Brain microvascular endothelial cell (primary cell): ENCODE results near the gene LRRC46.

Source experiments
- DNase-seq: peaks from one replicate; pipeline ENCODE4 v3.0.0-alpha.2; 2020
- H3K27ac ChIP-seq: fragments of 250-450 bp; sonication (Bioruptor Pico); 2 replicates; pipeline ENCODE4 v1.5.1; 2020; ENCODE audit warnings: mild to moderate bottlenecking, moderate library complexity
- H3K27me3 ChIP-seq: fragments of 250-450 bp; sonication (Bioruptor Pico); replicated peaks from 2 replicates; pipeline ENCODE4 v1.5.1; 2020; ENCODE audit warnings: mild to moderate bottlenecking
- H3K36me3 ChIP-seq: fragments of 250-450 bp; sonication (Bioruptor Pico); replicated peaks from 2 replicates; pipeline ENCODE4 v1.5.1; 2020; ENCODE audit warnings: mild to moderate bottlenecking
- H3K4me3 ChIP-seq: 2 replicates; pipeline ENCODE4 v1.5.1; 2011; ENCODE audit warnings: low read depth, mild to moderate bottlenecking, control low read depth, low read length, moderate library complexity
- in situ Hi-C: cut with HindIII; loops from 2 replicates; pipeline ENCODE4 v1.10.0; 2017; ENCODE audit warnings: low sequenced_read_pairs, low pct_ligation_motif_present
- TF ChIP-seq, protein P1 (sequence below): IDR thresholded peaks from 2 replicates; pipeline ENCODE4 v1.5.1; 2011; ENCODE audit warnings: low read depth, mild to moderate bottlenecking, moderate library complexity, low read length, control low read depth, inconsistent platforms; ENCODE audit errors: missing control alignments

LRRC46 gene

GRCh38 chr17:47848198-47848513, 16.7 kb downstream of the LRRC46 start:
- Histone ChIP-seq H3K27me3 (peaks cover 79% of the 10 kb centered on the region), H3K4me3 (no peak overlapping the region), H3K27ac (no peak overlapping the region), H3K36me3 (no peaks in the 10 kb centered on the region)
- TF ChIP-seq, protein P1, sequence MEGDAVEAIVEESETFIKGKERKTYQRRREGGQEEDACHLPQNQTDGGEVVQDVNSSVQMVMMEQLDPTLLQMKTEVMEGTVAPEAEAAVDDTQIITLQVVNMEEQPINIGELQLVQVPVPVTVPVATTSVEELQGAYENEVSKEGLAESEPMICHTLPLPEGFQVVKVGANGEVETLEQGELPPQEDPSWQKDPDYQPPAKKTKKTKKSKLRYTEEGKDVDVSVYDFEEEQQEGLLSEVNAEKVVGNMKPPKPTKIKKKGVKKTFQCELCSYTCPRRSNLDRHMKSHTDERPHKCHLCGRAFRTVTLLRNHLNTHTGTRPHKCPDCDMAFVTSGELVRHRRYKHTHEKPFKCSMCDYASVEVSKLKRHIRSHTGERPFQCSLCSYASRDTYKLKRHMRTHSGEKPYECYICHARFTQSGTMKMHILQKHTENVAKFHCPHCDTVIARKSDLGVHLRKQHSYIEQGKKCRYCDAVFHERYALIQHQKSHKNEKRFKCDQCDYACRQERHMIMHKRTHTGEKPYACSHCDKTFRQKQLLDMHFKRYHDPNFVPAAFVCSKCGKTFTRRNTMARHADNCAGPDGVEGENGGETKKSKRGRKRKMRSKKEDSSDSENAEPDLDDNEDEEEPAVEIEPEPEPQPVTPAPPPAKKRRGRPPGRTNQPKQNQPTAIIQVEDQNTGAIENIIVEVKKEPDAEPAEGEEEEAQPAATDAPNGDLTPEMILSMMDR = no peak
- in situ Hi-C loops = no loop called here
- no peak for DNase-seq

DNA sequence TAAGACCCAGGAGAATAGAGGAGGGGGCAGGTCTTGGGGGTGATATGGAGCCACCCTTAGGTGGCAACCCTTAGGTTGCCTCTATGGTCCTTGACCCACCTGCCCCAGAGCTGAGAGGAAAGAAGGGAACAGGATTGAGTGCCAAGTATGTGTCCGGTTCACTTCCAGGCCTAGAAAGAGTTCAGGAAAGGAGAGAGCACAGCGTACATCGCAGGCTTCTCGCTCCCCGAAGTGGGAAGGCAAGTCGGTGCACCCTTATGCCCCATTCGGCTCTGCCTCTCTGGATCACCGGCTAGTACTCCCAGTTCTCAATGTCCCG, 18.9 kb downstream of the LRRC46 start:
- TF ChIP-seq, protein P1 = no peak
- H3K36me3 ChIP-seq = no peaks in the 10 kb centered on the region
- H3K27me3 ChIP-seq = peaks cover 91% of the 10 kb centered on the region
- no peak overlapping the region for H3K27ac ChIP-seq
- in situ Hi-C loops = no loop called here
- DNase-seq = no peak
- no peak overlapping the region for H3K4me3 ChIP-seq

DNA sequence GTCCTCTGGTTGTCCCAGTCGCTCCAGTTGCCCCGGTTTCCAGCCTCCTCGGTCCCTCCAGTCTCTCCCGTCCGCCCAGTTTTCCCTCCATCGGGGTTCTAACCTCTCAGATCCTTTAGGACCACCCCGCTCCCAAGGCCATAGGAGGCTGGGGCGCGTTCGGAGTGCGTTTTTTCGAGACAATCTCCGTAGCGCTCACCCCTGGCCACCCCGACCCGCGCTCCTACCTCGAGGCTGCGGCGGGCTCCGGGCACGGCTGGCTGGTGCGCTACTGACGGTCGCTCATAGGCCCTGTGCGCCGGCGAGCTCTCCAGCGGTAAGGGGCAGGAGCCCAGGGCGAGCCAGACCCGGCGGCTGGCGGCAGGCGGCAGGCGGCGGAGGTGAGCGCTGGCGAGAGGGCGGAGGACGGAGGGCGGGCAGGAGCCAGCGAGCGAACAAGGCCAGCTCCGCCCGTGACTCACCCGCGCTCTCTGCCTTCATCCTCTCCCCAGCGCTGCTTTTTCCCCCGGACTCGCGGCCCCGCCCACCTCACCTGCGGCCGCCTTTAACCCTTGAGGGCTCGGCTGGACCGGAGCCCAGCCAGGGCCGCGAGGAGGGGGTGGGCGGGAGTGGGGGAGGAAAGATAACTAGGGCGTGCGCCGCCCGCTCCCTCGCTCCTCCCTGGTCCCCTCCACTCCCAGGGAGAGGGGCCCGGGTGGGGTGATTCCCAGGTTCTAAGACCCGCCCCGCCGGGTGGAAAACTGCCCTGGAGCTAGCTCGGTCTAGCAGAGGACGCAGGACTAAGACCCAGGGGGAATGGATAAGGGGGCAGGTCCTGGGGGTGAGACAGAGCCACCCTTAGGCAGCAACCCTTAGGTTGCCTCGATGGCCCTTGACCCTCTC, 19.5 kb downstream of the LRRC46 start, which contains the start of gene SP6:
SP6 (minus strand) TSS at position 472 of the 882 bp plus-strand sequence. CDS start 2,734 bp downstream, outside the sequence.
- no peak within 1 kb of the TSS for H3K27ac ChIP-seq
- H3K4me3 ChIP-seq = no peak within 1 kb of the TSS
- TF ChIP-seq, protein P1 = no peak
- in situ Hi-C loops = no loop called here
- peaks cover 85% of the 10 kb centered on the region for H3K27me3 ChIP-seq
- DNase-seq = peak; percentile 25
- H3K36me3 ChIP-seq = no peaks in the 10 kb centered on the region

DNA sequence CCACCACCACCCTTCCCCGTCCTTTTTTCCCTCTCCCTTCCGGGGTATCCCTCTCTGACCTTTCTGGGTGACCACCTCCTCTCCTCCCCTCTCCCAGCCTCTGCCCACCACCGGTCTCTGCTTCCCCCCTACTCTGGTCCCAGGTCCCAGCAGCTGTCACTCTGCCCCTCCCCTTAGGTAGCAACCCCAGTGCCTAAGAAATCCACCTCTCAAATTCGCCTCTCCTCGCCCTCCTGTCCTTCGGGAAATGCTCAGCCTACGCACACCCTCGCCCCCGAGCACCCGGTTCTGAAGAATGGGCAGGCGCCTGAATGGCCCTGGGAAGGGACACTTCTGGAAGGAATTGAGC, 20.3 kb downstream of the LRRC46 start:
- Histone ChIP-seq H3K36me3 (no peaks in the 10 kb centered on the region), H3K27ac (no peak overlapping the region), H3K27me3 (peaks cover 77% of the 10 kb centered on the region), H3K4me3 (no peak overlapping the region)
- TF ChIP-seq, protein P1 = no peak
- in situ Hi-C loops = no loop called here
- DNase-seq = no peak

DNA sequence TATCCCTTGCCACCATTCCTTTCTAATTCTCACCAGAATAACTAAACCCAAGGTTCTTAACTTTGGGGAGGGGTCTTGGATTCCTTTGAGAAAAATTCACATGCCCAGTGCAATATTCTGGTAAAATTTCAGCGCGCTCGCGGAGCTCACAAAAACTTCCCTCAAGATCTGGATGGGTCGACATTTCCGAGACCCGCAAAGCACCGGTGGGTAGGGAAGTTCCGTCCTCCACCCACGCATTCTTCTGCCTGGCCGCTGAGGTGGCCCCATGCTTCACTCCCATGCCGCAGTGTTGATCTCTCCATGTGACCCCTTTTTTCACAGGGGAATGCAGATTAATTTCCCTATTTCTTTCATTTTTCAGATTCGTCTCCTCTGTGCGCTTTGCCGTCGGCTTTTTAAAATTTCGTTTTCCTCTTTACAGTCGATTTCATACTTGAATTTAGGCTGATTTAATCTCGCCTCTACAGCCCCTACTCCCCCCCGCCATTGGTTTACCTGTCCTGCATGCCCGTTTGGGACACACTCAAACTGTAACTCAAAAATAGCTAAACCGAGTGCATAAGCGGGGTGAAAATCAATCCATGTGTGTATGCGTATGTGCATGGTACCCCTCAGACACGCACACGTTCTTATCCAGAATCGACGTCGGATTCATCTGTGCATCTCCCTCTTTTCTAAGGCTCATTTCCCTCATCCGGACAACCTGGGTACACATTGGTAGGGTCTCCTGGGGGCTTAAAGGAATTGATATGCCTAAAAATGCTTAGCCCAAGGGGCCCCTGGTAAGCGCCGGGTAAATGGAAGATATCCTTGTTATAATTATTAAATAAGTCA, 20.9 kb downstream of the LRRC46 start:
- Histone ChIP-seq H3K36me3 (no peaks in the 10 kb centered on the region), H3K4me3 (no peak overlapping the region), H3K27ac (no peak overlapping the region), H3K27me3 (peaks cover 71% of the 10 kb centered on the region)
- TF ChIP-seq, protein P1 = no peak
- in situ Hi-C loops = no loop called here
- DNase-seq = no peak
